ENCODE data around the gene MSRB1.

MSRB1 gene

GRCh38 chr16:1924095-1924494 lies 18.9 kb downstream of the MSRB1 start:
- Histone ChIP-seq H3K27ac (ENCODE audit: low read depth, low read length) (no peak overlapping the region), H3K4me2 (ENCODE audit: low read depth, low read length, poor library complexity, severe bottlenecking) (no peak overlapping the region), H2AFZ (ENCODE audit: low read depth, low read length, severe bottlenecking) (no peak overlapping the region), H4K20me1 (ENCODE audit: low read depth, low read length) (no peaks in the 10 kb centered on the region), H3K9ac (ENCODE audit: low read length) (no peak overlapping the region), H3K27me3 (ENCODE audit: low read length) (no peaks in the 10 kb centered on the region), H3K9me3 (ENCODE audit: insufficient read depth, low read length) (no peaks in the 10 kb centered on the region), H3K79me2 (ENCODE audit: insufficient read depth, low read length) (no peaks in the 10 kb centered on the region), H3F3A (ENCODE audit: insufficient read depth) (no peaks in the 10 kb centered on the region), H3K9me2 (replicated peaks; ENCODE audit: insufficient read depth, low read length) (no peaks in the 10 kb centered on the region), H3K4me3 (ENCODE audit: insufficient read depth, low read length, poor library complexity, severe bottlenecking) (no peak overlapping the region), H3K36me3 (ENCODE audit: low read length) (no peaks in the 10 kb centered on the region)
- TF ChIP-seq CTCF (IDR thresholded peaks at IDR 0.05; ENCODE audit: insufficient read depth, low read length, poor library complexity, severe bottlenecking) (no peak), EZH2phosphoT487 (conservative IDR thresholded peaks at IDR 0.05; ENCODE audit: low read length) (no peak)

DNA sequence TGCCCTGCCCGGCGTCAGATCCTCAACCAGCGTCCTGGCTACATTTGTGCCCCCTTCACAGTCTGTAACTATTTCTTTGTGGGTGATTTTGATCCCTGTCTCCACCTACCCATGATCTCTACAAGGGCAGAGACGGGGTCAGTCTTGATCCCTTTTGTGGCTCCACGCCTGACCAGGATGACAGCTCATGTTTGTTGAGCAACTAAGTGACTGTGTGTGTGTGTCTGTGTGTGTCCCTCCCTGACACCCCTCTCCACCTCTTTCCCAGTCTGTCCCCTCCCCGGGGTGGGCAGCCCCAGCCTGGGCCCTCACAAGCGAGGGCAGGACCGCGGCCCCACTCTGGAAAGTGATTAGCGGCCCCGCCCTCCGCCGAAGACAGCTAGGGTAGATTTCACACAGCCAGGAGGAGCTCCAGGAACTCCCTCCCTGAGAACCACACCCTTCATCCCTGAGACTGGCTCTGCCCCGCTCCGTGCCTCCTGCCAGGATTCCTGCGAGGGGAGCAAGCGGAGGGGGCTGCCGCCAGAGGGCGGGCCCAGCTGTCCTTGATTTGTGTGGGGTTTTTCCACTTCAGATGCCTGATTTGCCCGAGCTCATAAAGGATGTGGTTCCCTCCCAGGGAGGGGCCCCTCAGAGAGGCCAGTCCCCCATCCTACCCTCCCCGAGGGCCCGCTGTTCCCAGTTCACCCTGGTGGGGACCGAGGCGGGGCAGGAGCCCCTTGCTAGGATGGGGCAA lies 19.5 kb downstream of the MSRB1 start:
- Histone ChIP-seq H3K79me2 (ENCODE audit: insufficient read depth, low read length) (no peaks in the 10 kb centered on the region), H3K9me2 (replicated peaks; ENCODE audit: insufficient read depth, low read length) (no peaks in the 10 kb centered on the region), H3K4me2 (ENCODE audit: low read depth, low read length, poor library complexity, severe bottlenecking) (no peak overlapping the region), H3K9ac (ENCODE audit: low read length) (no peak overlapping the region), H3K36me3 (ENCODE audit: low read length) (no peaks in the 10 kb centered on the region), H3F3A (ENCODE audit: insufficient read depth) (no peaks in the 10 kb centered on the region), H3K27me3 (ENCODE audit: low read length) (no peaks in the 10 kb centered on the region), H3K27ac (ENCODE audit: low read depth, low read length) (no peak overlapping the region), H3K4me3 (ENCODE audit: insufficient read depth, low read length, poor library complexity, severe bottlenecking) (no peak overlapping the region), H3K9me3 (ENCODE audit: insufficient read depth, low read length) (no peaks in the 10 kb centered on the region), H2AFZ (ENCODE audit: low read depth, low read length, severe bottlenecking) (no peak overlapping the region), H4K20me1 (ENCODE audit: low read depth, low read length) (no peaks in the 10 kb centered on the region)
- TF ChIP-seq EZH2phosphoT487 (conservative IDR thresholded peaks at IDR 0.05; ENCODE audit: low read length) (no peak), CTCF (IDR thresholded peaks at IDR 0.05; ENCODE audit: insufficient read depth, low read length, poor library complexity, severe bottlenecking) (no peak)

- Histone ChIP-seq H3K27me3 (ENCODE audit: low read length) (no peaks in the 10 kb centered on the region), H4K20me1 (ENCODE audit: low read depth, low read length) (no peaks in the 10 kb centered on the region), H3K9me2 (replicated peaks; ENCODE audit: insufficient read depth, low read length) (no peaks in the 10 kb centered on the region), H3K9ac (ENCODE audit: low read length) (no peak overlapping the region), H2AFZ (ENCODE audit: low read depth, low read length, severe bottlenecking) (no peak overlapping the region), H3K4me2 (ENCODE audit: low read depth, low read length, poor library complexity, severe bottlenecking) (no peak overlapping the region), H3K27ac (ENCODE audit: low read depth, low read length) (no peak overlapping the region), H3F3A (ENCODE audit: insufficient read depth) (no peaks in the 10 kb centered on the region), H3K9me3 (ENCODE audit: insufficient read depth, low read length) (no peaks in the 10 kb centered on the region), H3K4me3 (ENCODE audit: insufficient read depth, low read length, poor library complexity, severe bottlenecking) (no peak overlapping the region), H3K79me2 (ENCODE audit: insufficient read depth, low read length) (no peaks in the 10 kb centered on the region), H3K36me3 (ENCODE audit: low read length) (no peaks in the 10 kb centered on the region)
- no peak for TF ChIP-seq EZH2phosphoT487 (conservative IDR thresholded peaks at IDR 0.05; ENCODE audit: low read length)
- no peak for TF ChIP-seq CTCF (IDR thresholded peaks at IDR 0.05; ENCODE audit: insufficient read depth, low read length, poor library complexity, severe bottlenecking)
Measured at GRCh38 chr16:1922357-1922756, 20.6 kb downstream of the MSRB1 start.
